ENCODE measurements around the gene ZNF207.
"Not testable (repeated sequence)": the region's sequence is repeated elsewhere in the genome, so short reads cannot be mapped to it uniquely, and the experiment has no call there.

The ZNF207 gene

DNA sequence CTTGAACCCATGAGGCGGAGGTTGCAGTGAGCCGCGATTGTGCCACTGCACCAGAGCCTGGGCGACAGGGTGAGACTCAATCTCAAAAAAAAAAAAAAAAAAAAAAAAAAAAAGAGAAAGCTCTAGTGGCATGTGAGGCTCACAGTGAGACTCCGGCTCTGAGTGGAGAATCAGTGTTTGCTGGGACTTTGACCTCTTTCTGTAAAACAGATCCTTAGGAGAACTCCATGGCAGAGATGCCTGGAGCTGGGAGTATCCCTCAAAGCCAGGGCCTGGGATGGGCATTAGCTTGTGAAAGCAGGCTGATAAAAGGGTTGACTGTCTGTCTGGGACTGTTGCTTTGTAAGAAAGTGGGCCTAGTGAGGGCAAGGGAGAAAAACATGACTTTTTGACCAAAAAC lies 46.4 kb downstream of the ZNF207 start:
- no peak for ATAC-seq
- no peaks in the 10 kb centered on the region for H3K4me1 Mint-ChIP-seq
- peaks cover 0 to 5% of the 10 kb centered on the region in 2 donors for H3K9me3 Mint-ChIP-seq
- H3K27me3 Mint-ChIP-seq, result no peaks in the 10 kb centered on the region
- H3K27ac Mint-ChIP-seq, result peak overlapping the region in 1 of 2 donors; percentile 59
- H3K4me3 Mint-ChIP-seq, result no peak overlapping the region
- DNase-seq, result no peak

GRCh38 chr17:32398946-32399345 lies 49.0 kb downstream of the ZNF207 start:
- no peaks in the 10 kb centered on the region for H3K9me3 Mint-ChIP-seq

GRCh38 chr17:32410085-32410484 lies 60.1 kb downstream of the ZNF207 start:
- not testable (repeated sequence) for H3K9me3 Mint-ChIP-seq, H3K27ac Mint-ChIP-seq, H3K4me3 Mint-ChIP-seq, DNase-seq, H3K4me1 Mint-ChIP-seq, H3K27me3 Mint-ChIP-seq, ATAC-seq

More at GRCh38 chr17:32398946-32399345, 49.0 kb downstream of the ZNF207 start:
- ATAC-seq, result no peak
- Mint-ChIP-seq H3K27me3 (no peaks in the 10 kb centered on the region), H3K4me3 (no peak overlapping the region), H3K27ac (peak overlapping the region in 1 of 2 donors; percentile 85), H3K4me1 (peaks cover 6% of the 10 kb centered on the region)
- DNase-seq, result no peak

DNA sequence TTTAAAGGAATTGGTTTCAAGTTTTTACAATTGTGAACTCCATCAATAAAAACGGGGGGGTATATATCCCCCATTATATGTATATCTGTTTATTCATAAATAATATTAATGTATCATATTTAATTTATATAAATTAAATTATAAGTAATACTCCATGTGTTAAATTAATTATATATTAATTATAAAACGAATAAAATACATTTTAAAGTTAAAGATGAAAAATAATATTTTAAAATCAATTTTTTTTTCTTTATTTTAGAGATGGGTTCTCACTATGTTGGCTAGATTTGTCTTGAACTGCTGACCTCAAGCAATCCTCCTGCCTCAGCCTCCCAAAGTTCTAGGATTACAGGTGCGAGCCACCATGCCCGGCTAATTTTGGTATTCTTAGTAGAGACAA lies 76.9 kb downstream of the ZNF207 start:
- no peak for DNase-seq
- no peaks in the 10 kb centered on the region for H3K4me1 Mint-ChIP-seq
- no peak for ATAC-seq
- H3K9me3 Mint-ChIP-seq, result peaks cover 12 to 22% of the 10 kb centered on the region in 2 donors
- no peaks in the 10 kb centered on the region for H3K27me3 Mint-ChIP-seq
- no peak overlapping the region for H3K27ac Mint-ChIP-seq
- H3K4me3 Mint-ChIP-seq, result no peak overlapping the region

DNA sequence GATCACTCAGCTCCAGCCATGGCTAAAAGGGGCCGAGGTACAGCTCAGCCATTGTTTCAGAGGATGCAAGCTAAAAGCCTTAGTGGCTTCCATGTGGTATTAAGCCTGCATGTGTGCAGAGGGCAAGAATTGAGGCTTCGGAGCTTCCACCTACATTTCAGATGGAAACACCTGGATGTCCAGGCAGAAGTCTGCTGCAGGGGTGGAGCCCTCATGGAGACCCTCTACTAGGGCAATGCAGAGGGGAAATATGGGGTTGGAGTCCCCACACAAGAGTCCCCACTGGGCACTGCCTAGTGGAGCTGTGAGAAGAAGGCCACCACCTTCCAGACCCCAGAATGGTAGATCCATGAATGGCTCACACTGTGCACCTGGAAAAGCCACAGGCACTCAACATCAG lies 79.6 kb downstream of the ZNF207 start:
- no peak overlapping the region for H3K4me3 Mint-ChIP-seq
- H3K27ac Mint-ChIP-seq, result no peak overlapping the region
- ATAC-seq (no peak), DNase-seq (no peak)
- peaks cover 12 to 22% of the 10 kb centered on the region in 2 donors for H3K9me3 Mint-ChIP-seq
- no peaks in the 10 kb centered on the region for H3K27me3 Mint-ChIP-seq
- no peaks in the 10 kb centered on the region for H3K4me1 Mint-ChIP-seq

Measured in stimulated activated naive CD8-positive, alpha-beta T cell treated with anti-CD3 and anti-CD28 coated beads, Interleukin-15, amount 100 ng/mL, for 72 hours (primary cell).